Endothelial cell of hepatic sinusoid (primary cell): ENCODE results near the gene COL23A1.

Experiments
- in situ Hi-C: cut with HindIII; loops from 2 replicates; pipeline ENCODE4 v1.10.0; 2017; ENCODE audit warnings: low sequenced_read_pairs

COL23A1 gene

GRCh38 chr5:178280631-178281030 lies 309.6 kb downstream of the COL23A1 start:
- in situ Hi-C loops = no loop called here

GRCh38 chr5:178279723-178280438 lies 310.3 kb downstream of the COL23A1 start:
- in situ Hi-C loops = no loop called here

GRCh38 chr5:178279026-178279722 lies 311.0 kb downstream of the COL23A1 start:
- in situ Hi-C loops = no loop called here

- in situ Hi-C loops = no loop called here
Observed at GRCh38 chr5:178278358-178279023, 311.7 kb downstream of the COL23A1 start.

- in situ Hi-C loops = no loop called here
Observed at GRCh38 chr5:178277866-178278265, 312.3 kb downstream of the COL23A1 start.

- in situ Hi-C loops = no loop called here
Observed at GRCh38 chr5:178277346-178277745, 312.8 kb downstream of the COL23A1 start.

GRCh38 chr5:178274781-178275537 lies 315.2 kb downstream of the COL23A1 start:
- in situ Hi-C loops = no loop called here

- in situ Hi-C loops = no loop called here
Observed at GRCh38 chr5:178273665-178274541, 316.3 kb downstream of the COL23A1 start.

- in situ Hi-C loops = no loop called here
Observed at GRCh38 chr5:178273041-178273440, 317.2 kb downstream of the COL23A1 start.

- in situ Hi-C loops = no loop called here
Observed at GRCh38 chr5:178272591-178272990, 317.6 kb downstream of the COL23A1 start.

- in situ Hi-C loops = no loop called here
Observed at GRCh38 chr5:178271726-178272479, 318.3 kb downstream of the COL23A1 start.

GRCh38 chr5:178271231-178271630 lies 319.0 kb downstream of the COL23A1 start:
- in situ Hi-C loops = no loop called here

- in situ Hi-C loops = no loop called here
Observed at GRCh38 chr5:178269499-178269898, 320.7 kb downstream of the COL23A1 start.

GRCh38 chr5:178267876-178268275 lies 322.3 kb downstream of the COL23A1 start:
- in situ Hi-C loops = no loop called here

GRCh38 chr5:178267245-178267644 lies 322.9 kb downstream of the COL23A1 start:
- in situ Hi-C loops = no loop called here

- in situ Hi-C loops = no loop called here
Observed at GRCh38 chr5:178266581-178266980, 323.6 kb downstream of the COL23A1 start.

GRCh38 chr5:178265746-178266145 lies 324.4 kb downstream of the COL23A1 start:
- in situ Hi-C loops = no loop called here

GRCh38 chr5:178264044-178264443 lies 326.1 kb downstream of the COL23A1 start:
- in situ Hi-C loops = no loop called here
